ENCODE results near the gene MAPKAPK3.

Gene MAPKAPK3

DNA sequence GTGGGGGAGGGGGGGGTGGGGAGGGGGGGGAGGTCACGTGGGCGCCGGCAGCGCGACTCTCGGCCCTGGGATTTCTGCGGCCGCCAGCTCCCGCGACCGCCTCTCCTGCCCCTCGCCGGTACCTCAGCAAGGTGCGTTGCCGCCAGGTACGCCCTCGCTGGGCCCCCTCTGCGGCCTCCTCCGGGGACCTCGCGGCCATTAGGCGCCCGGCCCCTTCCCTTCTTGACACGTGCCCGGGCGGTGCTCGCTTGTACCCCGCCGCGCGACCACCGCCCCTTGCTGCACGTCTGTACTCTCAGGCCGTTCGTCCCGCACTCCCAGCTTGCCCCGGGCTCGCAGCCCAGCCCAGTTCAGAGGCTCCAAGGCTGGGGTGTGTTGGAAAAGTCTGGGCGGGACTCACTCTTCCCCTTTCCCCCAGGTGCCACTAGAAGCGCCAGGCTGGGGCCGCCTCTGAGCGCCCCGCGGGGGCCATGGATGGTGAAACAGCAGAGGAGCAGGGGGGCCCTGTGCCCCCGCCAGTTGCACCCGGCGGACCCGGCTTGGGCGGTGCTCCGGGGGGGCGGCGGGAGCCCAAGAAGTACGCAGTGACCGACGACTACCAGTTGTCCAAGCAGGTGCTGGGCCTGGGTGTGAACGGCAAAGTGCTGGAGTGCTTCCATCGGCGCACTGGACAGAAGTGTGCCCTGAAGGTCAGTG is at the start of gene MAPKAPK3:
MAPKAPK3 (plus strand) TSS at position 56 of the 696 bp plus-strand sequence; CDS start at position 471, 415 bp downstream.
- H3K4me1 ChIP-seq (ENCODE audit: control insufficient read depth, insufficient read depth, low read length), result peaks cover 11% of the 10 kb centered on the region
- H3K27ac ChIP-seq (ENCODE audit: low read depth, low read length), result peak within 1 kb of the TSS; percentile 75
- peaks cover 22% of the 10 kb centered on the region for H3K27me3 ChIP-seq (ENCODE audit: control insufficient read depth, insufficient read depth, low read length)
- H3K36me3 ChIP-seq (ENCODE audit: control insufficient read depth, insufficient read depth, low read length), result peaks cover 8% of the 10 kb centered on the region; the same call in 1 of the 2 replicates
- peak within 1 kb of the TSS; percentile 78 for H3K4me3 ChIP-seq (ENCODE audit: low read depth, low read length)
- H3K9ac ChIP-seq (ENCODE audit: low read depth, low read length), result peak within 1 kb of the TSS; percentile 85
- H3K9me3 ChIP-seq (ENCODE audit: control insufficient read depth, insufficient read depth, low read length), result no peaks in the 10 kb centered on the region

DNA sequence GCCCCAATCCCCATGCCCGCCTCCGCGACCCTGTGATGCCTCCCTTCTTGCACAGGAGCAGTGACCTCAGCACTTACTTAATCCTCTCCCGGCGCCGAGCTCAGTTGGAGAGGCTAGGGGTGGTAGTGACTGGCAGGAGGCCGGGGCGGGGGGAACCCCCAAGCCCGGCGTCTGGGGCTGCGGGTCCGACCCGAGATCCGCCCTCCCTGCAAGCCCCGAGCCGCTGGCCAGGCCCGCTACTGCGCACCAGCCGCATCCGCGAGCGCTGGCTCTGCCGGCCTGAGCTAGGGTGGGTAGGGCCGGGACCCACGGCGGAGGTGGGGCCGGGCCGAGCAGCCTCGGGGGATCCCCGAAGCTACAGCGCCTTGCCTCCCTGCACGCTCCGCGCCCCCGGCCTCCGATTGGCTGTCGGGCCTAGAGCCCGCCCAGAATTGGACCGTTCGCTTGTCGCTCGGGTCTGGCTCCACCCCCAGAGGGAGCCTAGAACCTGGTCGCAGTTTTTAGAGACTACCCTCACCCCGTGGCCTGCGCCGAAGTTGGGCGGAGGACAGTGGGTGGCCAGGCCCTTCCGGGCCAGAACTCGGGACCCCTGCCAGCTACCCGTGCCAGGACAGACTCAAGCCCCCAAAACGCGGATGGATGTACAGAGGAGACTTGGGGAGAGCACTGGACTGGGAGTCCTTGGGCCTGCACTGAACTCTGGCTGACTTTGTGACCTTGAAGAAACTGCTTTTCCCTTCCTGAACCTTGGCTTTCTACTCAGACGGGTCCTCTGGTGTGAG is 49.4 kb upstream of the MAPKAPK3 start, which contains the start of gene C3orf18:
C3orf18 (minus strand) TSS at position 362 of the 782 bp plus-strand sequence. CDS start 2,048 bp downstream, outside the sequence.
- no peaks in the 10 kb centered on the region for H3K9me3 ChIP-seq (ENCODE audit: control insufficient read depth, insufficient read depth, low read length)
- no peak within 1 kb of the TSS for H3K27ac ChIP-seq (ENCODE audit: low read depth, low read length)
- no peaks in the 10 kb centered on the region for H3K36me3 ChIP-seq (ENCODE audit: control insufficient read depth, insufficient read depth, low read length)
- peaks cover 4% of the 10 kb centered on the region for H3K4me1 ChIP-seq (ENCODE audit: control insufficient read depth, insufficient read depth, low read length)
- H3K27me3 ChIP-seq (ENCODE audit: control insufficient read depth, insufficient read depth, low read length), result peaks cover 10% of the 10 kb centered on the region
- H3K4me3 ChIP-seq (ENCODE audit: low read depth, low read length), result peak within 1 kb of the TSS; percentile 92
- peak within 1 kb of the TSS; percentile 43; the same call in 1 of the 2 replicates for H3K9ac ChIP-seq (ENCODE audit: low read depth, low read length)

DNA sequence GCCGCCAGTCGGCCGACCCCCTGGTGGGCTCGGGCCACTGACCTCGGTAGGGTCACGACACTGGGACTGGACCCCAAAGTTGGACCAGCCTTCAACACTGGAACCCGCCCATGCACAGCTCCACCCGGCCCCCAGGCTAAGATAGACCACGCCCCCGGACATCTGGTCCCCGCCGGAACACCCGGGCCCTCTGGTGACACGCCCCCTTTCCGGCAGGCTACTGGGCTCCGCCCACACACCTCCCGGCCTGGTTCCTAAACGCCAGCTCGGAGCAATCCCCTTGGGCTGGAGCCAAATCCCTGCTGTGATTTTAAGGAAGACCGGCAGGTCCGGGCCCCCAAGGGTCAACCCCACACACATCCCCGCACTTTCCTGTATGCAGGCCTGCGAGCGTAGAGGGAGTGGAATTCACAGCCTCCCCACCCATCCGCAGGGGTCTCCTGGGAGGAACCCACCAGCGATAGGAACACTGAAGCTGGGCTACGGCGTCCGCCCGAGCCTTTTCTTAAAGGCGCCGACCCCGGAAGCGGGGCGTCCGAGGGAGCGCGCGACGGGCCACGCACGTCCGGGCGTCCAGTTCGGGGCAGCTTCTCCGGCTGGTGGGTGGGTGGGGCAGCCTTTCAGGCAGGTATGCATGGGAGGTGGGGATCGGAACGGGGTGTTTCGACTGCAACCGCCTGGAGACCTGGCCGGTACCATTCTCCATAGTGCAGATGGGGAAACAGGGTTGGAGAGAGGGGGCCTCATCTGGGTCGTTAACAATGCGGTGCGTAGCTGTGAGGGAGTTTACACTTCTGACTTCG is 47.8 kb upstream of the MAPKAPK3 start, which contains the start of gene HEMK1:
HEMK1 (plus strand) TSS at position 576 of the 803 bp plus-strand sequence. CDS start 1,583 bp downstream, outside the sequence.
- peak within 1 kb of the TSS; percentile 91 for H3K27ac ChIP-seq (ENCODE audit: low read depth, low read length)
- peak within 1 kb of the TSS; percentile 63 for H3K9ac ChIP-seq (ENCODE audit: low read depth, low read length)
- H3K4me1 ChIP-seq (ENCODE audit: control insufficient read depth, insufficient read depth, low read length), result peaks cover 4% of the 10 kb centered on the region
- peaks cover 10% of the 10 kb centered on the region for H3K27me3 ChIP-seq (ENCODE audit: control insufficient read depth, insufficient read depth, low read length)
- no peaks in the 10 kb centered on the region; the same call in 1 of the 2 replicates for H3K36me3 ChIP-seq (ENCODE audit: control insufficient read depth, insufficient read depth, low read length)
- H3K4me3 ChIP-seq (ENCODE audit: low read depth, low read length), result peak within 1 kb of the TSS; percentile 92
- H3K9me3 ChIP-seq (ENCODE audit: control insufficient read depth, insufficient read depth, low read length), result no peaks in the 10 kb centered on the region

DNA sequence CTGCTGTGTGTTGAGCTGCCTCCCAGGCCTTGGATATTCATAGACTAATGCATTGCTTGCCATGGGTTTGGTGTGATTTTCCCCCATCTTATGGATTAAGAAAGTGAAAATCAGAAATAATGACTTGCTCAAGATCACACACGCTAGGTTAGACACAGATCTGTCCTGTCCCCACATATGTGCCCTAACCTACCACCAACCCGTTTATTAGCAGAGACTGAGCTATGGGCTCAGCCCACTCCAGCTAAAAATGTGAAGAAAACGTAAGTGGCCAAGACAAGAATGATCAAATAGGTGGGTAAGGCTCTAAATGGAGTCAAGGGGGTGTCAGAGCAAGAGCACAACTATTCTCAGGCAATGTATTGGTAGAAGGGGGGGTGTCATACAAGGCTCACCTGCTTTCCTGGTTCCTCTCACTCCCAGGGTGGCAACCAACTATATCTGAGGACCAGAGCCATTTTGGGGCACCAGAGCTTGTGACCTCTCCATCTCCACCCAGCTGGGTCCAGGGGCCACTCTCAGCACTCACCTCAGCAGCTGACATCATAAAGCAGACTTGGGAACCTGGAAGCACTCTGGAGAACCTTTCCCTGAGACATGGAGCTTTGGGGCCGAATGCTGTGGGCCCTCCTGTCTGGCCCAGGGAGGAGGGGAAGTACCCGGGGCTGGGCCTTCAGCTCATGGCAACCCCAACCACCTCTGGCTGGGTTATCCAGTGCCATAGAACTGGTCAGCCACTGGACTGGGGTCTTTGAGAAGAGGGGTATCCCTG is 46.3 kb upstream of the MAPKAPK3 start:
- no peaks in the 10 kb centered on the region for H3K9me3 ChIP-seq (ENCODE audit: control insufficient read depth, insufficient read depth, low read length)
- H3K27ac ChIP-seq (ENCODE audit: low read depth, low read length), result no peak overlapping the region
- peaks cover 4% of the 10 kb centered on the region for H3K4me1 ChIP-seq (ENCODE audit: control insufficient read depth, insufficient read depth, low read length)
- H3K36me3 ChIP-seq (ENCODE audit: control insufficient read depth, insufficient read depth, low read length), result no peaks in the 10 kb centered on the region; the same call in 1 of the 2 replicates
- no peak overlapping the region for H3K9ac ChIP-seq (ENCODE audit: low read depth, low read length)
- peak overlapping the region; percentile 92; the same call in 1 of the 2 replicates for H3K4me3 ChIP-seq (ENCODE audit: low read depth, low read length)
- H3K27me3 ChIP-seq (ENCODE audit: control insufficient read depth, insufficient read depth, low read length), result peaks cover 10% of the 10 kb centered on the region

DNA sequence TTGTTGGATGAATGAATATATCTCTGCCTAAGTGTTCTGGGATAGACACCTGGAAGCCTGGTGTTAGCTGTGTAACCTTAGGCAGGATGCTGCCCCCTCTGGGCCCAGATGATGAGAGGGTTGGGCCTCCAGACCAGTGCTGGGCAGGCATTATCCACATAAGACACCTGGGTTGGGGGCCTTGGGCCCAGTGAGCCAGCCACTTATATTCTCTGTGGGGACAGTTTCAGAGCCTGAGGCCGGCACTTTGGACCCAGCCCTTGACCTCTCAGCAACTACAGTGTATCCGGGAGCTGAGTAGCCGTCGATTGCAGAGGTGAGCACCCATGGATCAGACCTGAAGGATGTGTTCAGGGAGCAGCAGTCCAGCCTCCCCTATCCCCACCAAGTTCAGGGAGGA is 45.5 kb upstream of the MAPKAPK3 start:
- Histone ChIP-seq H3K27ac (ENCODE audit: low read depth, low read length) (no peak overlapping the region), H3K27me3 (ENCODE audit: control insufficient read depth, insufficient read depth, low read length) (peaks cover 6% of the 10 kb centered on the region; the same call in 1 of the 2 replicates), H3K9me3 (ENCODE audit: control insufficient read depth, insufficient read depth, low read length) (no peaks in the 10 kb centered on the region), H3K36me3 (ENCODE audit: control insufficient read depth, insufficient read depth, low read length) (no peaks in the 10 kb centered on the region; the same call in 1 of the 2 replicates), H3K4me3 (ENCODE audit: low read depth, low read length) (no peak overlapping the region), H3K9ac (ENCODE audit: low read depth, low read length) (no peak overlapping the region), H3K4me1 (ENCODE audit: control insufficient read depth, insufficient read depth, low read length) (peaks cover 4% of the 10 kb centered on the region)

DNA sequence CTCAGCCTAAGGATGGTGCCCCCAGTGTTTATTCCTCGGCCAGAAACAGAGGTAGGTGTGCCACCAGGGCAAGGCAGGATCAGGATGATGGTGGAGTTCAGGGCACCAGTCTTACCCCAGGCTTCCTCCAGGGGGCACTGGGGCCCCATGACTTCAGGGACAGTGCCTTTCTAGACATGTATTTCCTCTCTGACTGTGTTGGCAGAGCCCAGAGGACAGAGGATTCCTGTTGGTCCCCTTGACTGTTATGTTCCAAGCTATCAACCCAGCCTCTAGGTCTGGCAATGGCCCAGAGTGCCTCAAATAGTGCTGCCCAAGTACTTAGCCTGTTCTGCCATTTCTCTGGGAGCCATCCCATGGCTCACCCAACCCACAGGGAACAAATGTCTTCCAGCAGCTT is 44.8 kb upstream of the MAPKAPK3 start:
- no peaks in the 10 kb centered on the region for H3K27me3 ChIP-seq (ENCODE audit: control insufficient read depth, insufficient read depth, low read length)
- no peak overlapping the region for H3K9ac ChIP-seq (ENCODE audit: low read depth, low read length)
- no peak overlapping the region for H3K4me3 ChIP-seq (ENCODE audit: low read depth, low read length)
- H3K9me3 ChIP-seq (ENCODE audit: control insufficient read depth, insufficient read depth, low read length), result no peaks in the 10 kb centered on the region
- peaks cover 4% of the 10 kb centered on the region for H3K4me1 ChIP-seq (ENCODE audit: control insufficient read depth, insufficient read depth, low read length)
- no peaks in the 10 kb centered on the region; the same call in 1 of the 2 replicates for H3K36me3 ChIP-seq (ENCODE audit: control insufficient read depth, insufficient read depth, low read length)
- H3K27ac ChIP-seq (ENCODE audit: low read depth, low read length), result no peak overlapping the region

DNA sequence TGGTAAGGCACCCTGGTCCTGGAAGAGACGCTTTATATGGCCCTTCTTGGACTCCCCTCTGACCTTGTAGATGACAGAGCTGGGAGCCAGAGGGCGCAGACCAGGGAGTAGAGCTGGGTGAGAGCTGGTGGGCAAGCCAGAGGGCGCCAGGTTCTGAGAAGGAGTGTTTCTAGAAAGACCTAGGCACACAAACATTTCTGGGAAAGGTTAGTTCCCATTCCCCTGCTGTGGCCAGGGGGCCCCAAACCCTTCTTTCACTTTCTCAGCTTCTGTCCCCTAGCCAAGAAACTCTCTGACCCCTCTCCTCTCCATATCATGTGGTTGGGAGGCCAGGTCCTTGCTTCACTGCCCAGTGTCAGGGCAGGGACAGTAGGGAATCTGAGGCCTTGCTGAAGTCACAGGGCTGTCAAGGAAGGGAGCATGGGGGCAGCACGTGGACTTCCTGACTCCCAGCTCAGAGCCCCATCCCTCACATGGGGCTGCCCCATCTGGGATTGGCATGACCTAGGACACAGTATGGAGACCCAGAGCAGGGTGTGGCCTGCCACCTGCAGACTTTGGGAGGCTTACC is 44.1 kb upstream of the MAPKAPK3 start:
- Histone ChIP-seq H3K4me1 (ENCODE audit: control insufficient read depth, insufficient read depth, low read length) (peaks cover 4% of the 10 kb centered on the region), H3K36me3 (ENCODE audit: control insufficient read depth, insufficient read depth, low read length) (no peaks in the 10 kb centered on the region; the same call in 1 of the 2 replicates)

DNA sequence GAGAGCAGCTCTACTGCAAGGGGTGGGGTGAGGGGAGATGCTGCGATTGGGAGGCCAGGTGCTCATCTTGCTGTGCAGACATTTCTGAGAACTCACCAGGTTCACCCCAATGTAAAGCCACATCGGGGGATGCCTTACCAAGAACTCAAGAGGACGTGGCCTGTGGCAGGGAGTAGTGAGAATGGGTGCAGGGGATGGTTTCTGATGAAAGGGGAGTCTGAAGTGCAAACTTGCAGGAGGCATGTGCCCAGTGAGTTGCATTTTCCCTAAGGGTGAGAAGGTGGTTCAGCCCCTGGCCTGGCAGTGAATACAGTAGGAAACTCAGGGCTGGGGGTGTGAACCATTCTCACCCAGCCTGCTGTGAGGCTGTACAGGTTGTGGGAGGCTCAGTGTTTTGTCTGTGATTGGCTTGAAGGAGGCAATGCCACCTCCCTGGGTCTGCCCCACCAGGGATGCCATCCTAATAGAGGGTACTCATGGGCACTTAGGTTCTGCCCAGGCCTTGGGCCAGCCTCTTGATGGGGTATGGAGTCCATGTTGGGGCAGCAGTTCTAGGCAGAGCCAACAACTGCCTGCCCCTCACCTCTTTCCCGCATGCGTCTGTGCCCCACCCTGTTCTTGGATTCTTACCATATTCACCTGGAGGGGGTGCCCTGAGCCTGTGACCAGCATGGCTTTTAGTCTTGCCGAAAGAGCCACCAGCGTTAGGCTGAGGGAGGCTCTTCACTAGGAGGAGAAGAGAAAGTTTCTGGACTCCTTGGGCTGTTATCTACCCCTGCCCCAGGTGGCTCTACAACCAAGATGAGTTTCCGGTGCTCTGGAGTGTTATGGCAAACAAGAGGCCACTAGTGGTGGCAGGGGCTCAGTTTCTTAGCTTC is 43.1 kb upstream of the MAPKAPK3 start:
- no peaks in the 10 kb centered on the region; the same call in 1 of the 2 replicates for H3K36me3 ChIP-seq (ENCODE audit: control insufficient read depth, insufficient read depth, low read length)
- H3K27me3 ChIP-seq (ENCODE audit: control insufficient read depth, insufficient read depth, low read length), result no peaks in the 10 kb centered on the region
- H3K9ac ChIP-seq (ENCODE audit: low read depth, low read length), result no peak overlapping the region
- no peak overlapping the region for H3K27ac ChIP-seq (ENCODE audit: low read depth, low read length)
- no peaks in the 10 kb centered on the region for H3K9me3 ChIP-seq (ENCODE audit: control insufficient read depth, insufficient read depth, low read length)
- H3K4me3 ChIP-seq (ENCODE audit: low read depth, low read length), result no peak overlapping the region
- peaks cover 4% of the 10 kb centered on the region; the same call in 1 of the 2 replicates for H3K4me1 ChIP-seq (ENCODE audit: control insufficient read depth, insufficient read depth, low read length)

More for the DNA sequence above, 44.1 kb upstream of the MAPKAPK3 start:
- Histone ChIP-seq H3K27ac (ENCODE audit: low read depth, low read length) (no peak overlapping the region), H3K27me3 (ENCODE audit: control insufficient read depth, insufficient read depth, low read length) (no peaks in the 10 kb centered on the region), H3K9me3 (ENCODE audit: control insufficient read depth, insufficient read depth, low read length) (no peaks in the 10 kb centered on the region), H3K9ac (ENCODE audit: low read depth, low read length) (no peak overlapping the region), H3K4me3 (ENCODE audit: low read depth, low read length) (no peak overlapping the region)

DNA sequence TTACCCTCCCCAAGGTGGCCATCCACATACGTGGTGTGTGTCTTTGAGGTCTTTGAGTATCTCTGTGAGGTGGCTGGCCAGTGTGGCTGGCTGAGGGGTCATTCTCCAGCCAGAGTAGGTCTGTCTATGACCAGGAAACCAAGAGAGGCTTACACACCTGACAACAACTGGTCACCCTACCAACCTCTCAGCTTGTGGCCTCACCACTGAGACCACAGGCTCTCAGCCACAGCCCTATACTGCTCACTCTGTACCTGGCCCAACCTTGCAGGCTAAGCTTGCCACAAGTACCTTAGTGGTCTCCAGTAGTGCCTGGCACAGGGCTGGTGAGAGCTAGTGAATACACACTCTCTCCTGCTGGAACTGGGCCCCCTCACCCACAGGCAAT is 42.5 kb upstream of the MAPKAPK3 start:
- Histone ChIP-seq H3K27me3 (ENCODE audit: control insufficient read depth, insufficient read depth, low read length) (no peaks in the 10 kb centered on the region), H3K4me3 (ENCODE audit: low read depth, low read length) (no peak overlapping the region), H3K36me3 (ENCODE audit: control insufficient read depth, insufficient read depth, low read length) (no peaks in the 10 kb centered on the region; the same call in 1 of the 2 replicates), H3K9ac (ENCODE audit: low read depth, low read length) (no peak overlapping the region), H3K9me3 (ENCODE audit: control insufficient read depth, insufficient read depth, low read length) (no peaks in the 10 kb centered on the region), H3K27ac (ENCODE audit: low read depth, low read length) (no peak overlapping the region), H3K4me1 (ENCODE audit: control insufficient read depth, insufficient read depth, low read length) (peaks cover 4% of the 10 kb centered on the region; the same call in 1 of the 2 replicates)

All from HUES48 (cell line).